Esophagus (tissue), 2 donors: ENCODE measurements around the gene TMEM214. TPM values are rescaled to one million over a fixed set of nuclear protein-coding genes. Genes with fewer than 3 reads are reported as not detected.

Experiments
- H3K27ac ChIP-seq, 2 donors: one replicate each; pipeline ENCODE4 v1.5.1; 2013; ENCODE audit warnings: low read depth in 2 of 2, mild to moderate bottlenecking in 2 of 2, inconsistent platforms in 1 of 2, low read length in 1 of 2, moderate library complexity in 1 of 2
- H3K27me3 ChIP-seq, 2 donors: one replicate each; pipeline ENCODE4 v1.6.1; 2013; ENCODE audit warnings: low read length in 2 of 2, control low read depth in 1 of 2, mild to moderate bottlenecking in 1 of 2; ENCODE audit not compliant: insufficient read depth in 2 of 2, control insufficient read depth in 1 of 2
- H3K36me3 ChIP-seq, 2 donors: one replicate each; pipeline ENCODE4 v1.6.1; 2013; ENCODE audit warnings: low read length in 1 of 2; ENCODE audit not compliant: control insufficient read depth in 2 of 2, insufficient read depth in 2 of 2
- H3K4me1 ChIP-seq, 2 donors: one replicate each; pipeline ENCODE4 v1.6.1; 2013; ENCODE audit warnings: low read length in 1 of 2; ENCODE audit not compliant: control insufficient read depth in 2 of 2, insufficient read depth in 2 of 2
- H3K4me3 ChIP-seq, 2 donors: one replicate each; pipeline ENCODE4 v1.5.1; 2013; ENCODE audit warnings: low read length in 2 of 2, mild to moderate bottlenecking in 2 of 2, low read depth in 1 of 2, moderate library complexity in 1 of 2
- H3K9me3 ChIP-seq, 2 donors: one replicate each; pipeline ENCODE4 v1.6.1; 2013; ENCODE audit warnings: mild to moderate bottlenecking in 2 of 2, low read depth in 1 of 2, low read length in 1 of 2, moderate library complexity in 1 of 2; ENCODE audit not compliant: control insufficient read depth in 2 of 2, insufficient read depth in 1 of 2
- WGBS, 2 donors: extraction: QIAGEN DNeasy Blood & Tissue Kit; methylation state at CpG; one replicate each; pipeline ENCODE4 v1.1.7; 2013; 5-methylcytosine and 5-hydroxymethylcytosine counted together
- polyA plus RNA-seq, 2 donors: library from polyadenylated mRNA; stranded (reverse); fragments of 200-250 nt; gene quantifications; one replicate each; pipeline ENCODE4 v1.2.3, GENCODE V29; 2013
- donor health status: healthy with polysubstance abuse.
- donor health status: Bipolar disorder and iron deficiency.

Gene TMEM214
- polyA plus RNA-seq, 2 donors = 29.0 to 35.2 TPM

DNA sequence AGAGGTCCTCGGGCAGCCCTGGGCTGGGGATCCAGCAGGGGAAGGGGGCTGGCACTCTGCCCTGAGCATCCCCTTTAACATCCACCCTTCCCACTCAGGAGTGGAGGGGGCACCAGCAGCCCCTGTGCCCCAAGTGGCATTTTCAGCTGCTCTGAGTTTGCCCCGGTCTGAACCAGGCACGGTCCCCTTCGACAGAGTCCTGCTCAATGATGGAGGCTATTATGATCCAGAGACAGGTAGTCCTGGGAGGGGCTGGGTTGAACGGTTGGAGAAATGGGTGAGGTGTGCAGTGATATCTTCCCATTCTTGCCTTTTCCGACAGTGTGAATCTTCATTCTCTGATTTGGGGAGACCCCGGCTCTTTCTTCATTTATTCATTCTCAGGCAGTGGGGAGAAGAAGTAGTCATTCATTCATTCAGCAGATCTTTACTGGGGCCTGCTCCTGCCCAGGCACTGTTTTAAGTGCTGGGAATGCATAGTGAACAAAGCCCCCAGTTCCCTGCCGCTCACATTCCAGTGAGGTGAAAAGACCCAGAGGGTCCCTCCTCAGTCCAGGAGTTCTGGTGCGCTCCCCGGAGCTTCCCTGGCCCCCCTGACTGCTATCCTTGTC, 52.4 kb downstream of the TMEM214 start:
- no peaks in the 10 kb centered on the region for H3K27me3 ChIP-seq
- peak overlapping the region; percentile 89 for H3K27ac ChIP-seq
- no peaks in the 10 kb centered on the region for H3K9me3 ChIP-seq
- no peaks in the 10 kb centered on the region for H3K36me3 ChIP-seq
- WGBS, 2 donors = 54 to 62% methylated on average over 10 of the region's 10 CpGs
- H3K4me1 ChIP-seq = peaks cover 4 to 17% of the 10 kb centered on the region in 2 donors
- H3K4me3 ChIP-seq = peak overlapping the region in 1 of 2 donors; percentile 61

DNA sequence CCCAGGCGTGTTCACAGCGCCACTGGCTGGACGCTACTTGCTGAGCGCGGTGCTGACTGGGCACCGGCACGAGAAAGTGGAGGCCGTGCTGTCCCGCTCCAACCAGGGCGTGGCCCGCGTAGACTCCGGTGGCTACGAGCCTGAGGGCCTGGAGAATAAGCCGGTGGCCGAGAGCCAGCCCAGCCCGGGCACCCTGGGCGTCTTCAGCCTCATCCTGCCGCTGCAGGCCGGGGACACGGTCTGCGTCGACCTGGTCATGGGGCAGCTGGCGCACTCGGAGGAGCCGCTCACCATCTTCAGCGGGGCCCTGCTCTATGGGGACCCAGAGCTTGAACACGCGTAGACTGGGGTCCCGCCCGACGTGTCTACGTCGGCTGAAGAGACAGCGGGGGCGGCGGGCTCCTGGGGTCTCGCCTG, 52.9 kb downstream of the TMEM214 start:
- H3K9me3 ChIP-seq = no peaks in the 10 kb centered on the region
- peak overlapping the region; percentile 89 for H3K27ac ChIP-seq
- H3K4me1 ChIP-seq = peaks cover 4 to 16% of the 10 kb centered on the region in 2 donors
- H3K4me3 ChIP-seq = peak overlapping the region; percentile 51 to 61
- 1% methylated on average over 38 of the region's 38 CpGs for WGBS, 2 donors
- no peaks in the 10 kb centered on the region for H3K27me3 ChIP-seq
- no peaks in the 10 kb centered on the region for H3K36me3 ChIP-seq

GRCh38 chr2:27086090-27086723, 53.4 kb downstream of the TMEM214 start:
- H3K27me3 ChIP-seq = no peaks in the 10 kb centered on the region
- H3K36me3 ChIP-seq = no peaks in the 10 kb centered on the region
- H3K4me3 ChIP-seq = peak overlapping the region; percentile 51 to 61
- WGBS, 2 donors = 0 to 1% methylated on average over 68 to 81 of the region's 81 CpGs
- H3K9me3 ChIP-seq = no peaks in the 10 kb centered on the region
- H3K4me1 ChIP-seq = peaks cover 4 to 12% of the 10 kb centered on the region in 2 donors
- H3K27ac ChIP-seq = peak overlapping the region; percentile 89

DNA sequence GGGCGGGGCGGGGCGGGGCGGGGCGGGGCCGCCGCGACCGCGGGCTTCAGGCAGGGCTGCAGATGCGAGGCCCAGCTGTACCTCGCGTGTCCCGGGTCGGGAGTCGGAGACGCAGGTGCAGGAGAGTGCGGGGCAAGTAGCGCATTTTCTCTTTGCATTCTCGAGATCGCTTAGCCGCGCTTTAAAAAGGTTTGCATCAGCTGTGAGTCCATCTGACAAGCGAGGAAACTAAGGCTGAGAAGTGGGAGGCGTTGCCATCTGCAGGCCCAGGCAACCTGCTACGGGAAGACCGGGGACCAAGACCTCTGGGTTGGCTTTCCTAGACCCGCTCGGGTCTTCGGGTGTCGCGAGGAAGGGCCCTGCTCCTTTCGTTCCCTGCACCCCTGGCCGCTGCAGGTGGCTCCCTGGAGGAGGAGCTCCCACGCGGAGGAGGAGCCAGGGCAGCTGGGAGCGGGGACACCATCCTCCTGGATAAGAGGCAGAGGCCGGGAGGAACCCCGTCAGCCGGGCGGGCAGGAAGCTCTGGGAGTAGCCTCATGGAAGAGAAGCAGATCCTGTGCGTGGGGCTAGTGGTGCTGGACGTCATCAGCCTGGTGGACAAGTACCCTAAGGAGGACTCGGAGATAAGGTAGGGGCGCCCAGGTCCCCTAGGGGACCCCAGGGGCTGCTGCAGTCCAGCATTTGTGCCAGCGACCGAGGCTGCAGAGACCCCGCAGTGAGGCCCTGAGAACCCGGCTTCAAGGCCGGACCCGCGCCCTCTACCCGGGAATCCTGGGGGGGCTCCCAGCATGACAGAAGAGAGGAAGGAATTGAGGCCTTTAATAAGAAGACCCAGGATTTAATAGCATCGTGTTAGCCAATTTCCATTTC, 54.2 kb downstream of the TMEM214 start, which contains the start of gene KHK:
Gene KHK (plus strand): TSS at position 49 of the 870 bp plus-strand sequence. CDS start 488 bp downstream, at position 537.
- Histone ChIP-seq H3K27me3 (no peaks in the 10 kb centered on the region), H3K9me3 (no peaks in the 10 kb centered on the region), H3K27ac (peak within 1 kb of the TSS; percentile 89), H3K4me3 (peak within 1 kb of the TSS; percentile 51 to 61), H3K4me1 (peaks cover 4 to 10% of the 10 kb centered on the region in 2 donors), H3K36me3 (no peaks in the 10 kb centered on the region)
- 10 to 11% methylated on average over 42 to 54 of the region's 54 CpGs for whole genome bisulfite sequencing, 2 donors

DNA sequence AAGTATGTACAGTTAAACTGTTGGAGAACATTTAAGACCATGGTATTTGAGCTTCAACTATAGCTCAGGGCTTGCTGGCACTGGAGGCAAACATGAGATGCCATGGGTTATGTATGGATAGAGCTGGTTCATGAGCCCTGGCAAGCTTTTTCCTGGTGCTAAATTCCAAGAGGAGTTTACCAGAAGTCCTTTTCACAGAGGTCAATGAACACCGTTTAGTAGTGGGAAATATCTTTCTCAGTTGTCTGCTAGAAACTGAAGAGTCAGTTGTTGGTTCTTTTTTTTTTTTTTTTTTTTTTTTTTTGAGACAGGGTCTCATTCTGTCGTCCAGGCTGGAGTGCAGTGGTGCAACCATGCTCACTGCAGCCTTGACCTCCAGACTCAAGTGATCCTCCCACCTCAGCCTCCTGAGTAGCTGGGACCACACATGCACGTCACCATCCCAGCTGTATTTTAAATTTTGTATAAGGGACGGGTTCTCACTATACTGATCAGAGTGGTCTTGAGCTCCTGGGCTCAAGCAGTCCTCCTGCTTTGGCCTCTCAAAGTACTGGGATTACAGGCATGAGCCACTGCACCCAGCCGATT, 55.2 kb downstream of the TMEM214 start:
- Histone ChIP-seq H3K9me3 (no peaks in the 10 kb centered on the region), H3K4me3 (no peak overlapping the region), H3K27ac (no peak overlapping the region), H3K27me3 (no peaks in the 10 kb centered on the region), H3K4me1 (peaks cover 4 to 10% of the 10 kb centered on the region in 2 donors), H3K36me3 (peaks cover 0 to 2% of the 10 kb centered on the region in 2 donors)
- 86 to 87% methylated on average over 5 of the region's 5 CpGs for WGBS, 2 donors

DNA sequence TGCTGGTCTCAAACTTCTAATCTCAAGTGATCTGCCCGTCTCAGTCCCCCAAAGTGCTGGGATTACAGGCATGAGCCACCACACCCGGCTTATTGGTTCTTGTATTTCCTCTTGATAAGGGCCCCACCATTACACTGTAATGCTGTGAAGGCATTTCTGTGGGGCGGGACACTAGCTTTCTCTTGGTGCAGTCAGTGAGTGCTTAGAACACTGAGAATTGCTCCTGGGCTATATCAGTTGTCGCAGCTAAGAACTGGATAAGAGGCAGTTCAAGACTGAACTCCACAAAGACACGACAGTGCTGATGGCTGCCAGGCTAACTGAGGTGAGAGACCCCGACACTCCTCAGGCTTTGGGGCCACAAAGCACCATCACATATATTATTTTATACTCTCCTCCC, 55.9 kb downstream of the TMEM214 start:
- no peaks in the 10 kb centered on the region for H3K27me3 ChIP-seq
- WGBS, 2 donors = 86 to 95% methylated on average over 6 of the region's 6 CpGs
- no peaks in the 10 kb centered on the region for H3K9me3 ChIP-seq
- H3K27ac ChIP-seq = no peak overlapping the region
- peaks cover 0 to 2% of the 10 kb centered on the region in 2 donors for H3K36me3 ChIP-seq
- H3K4me1 ChIP-seq = peaks cover 4 to 10% of the 10 kb centered on the region in 2 donors
- H3K4me3 ChIP-seq = no peak overlapping the region

- Histone ChIP-seq H3K4me1 (peaks cover 4 to 10% of the 10 kb centered on the region in 2 donors), H3K9me3 (no peaks in the 10 kb centered on the region), H3K4me3 (no peak overlapping the region), H3K27ac (no peak overlapping the region), H3K27me3 (no peaks in the 10 kb centered on the region), H3K36me3 (peaks cover 0 to 2% of the 10 kb centered on the region in 2 donors)
- WGBS, 2 donors = 88 to 90% methylated on average over 14 of the region's 14 CpGs
Measured at GRCh38 chr2:27089111-27089954, 56.6 kb downstream of the TMEM214 start.
